ENCODE measurements around the gene KRTAP2-3.

DNA sequence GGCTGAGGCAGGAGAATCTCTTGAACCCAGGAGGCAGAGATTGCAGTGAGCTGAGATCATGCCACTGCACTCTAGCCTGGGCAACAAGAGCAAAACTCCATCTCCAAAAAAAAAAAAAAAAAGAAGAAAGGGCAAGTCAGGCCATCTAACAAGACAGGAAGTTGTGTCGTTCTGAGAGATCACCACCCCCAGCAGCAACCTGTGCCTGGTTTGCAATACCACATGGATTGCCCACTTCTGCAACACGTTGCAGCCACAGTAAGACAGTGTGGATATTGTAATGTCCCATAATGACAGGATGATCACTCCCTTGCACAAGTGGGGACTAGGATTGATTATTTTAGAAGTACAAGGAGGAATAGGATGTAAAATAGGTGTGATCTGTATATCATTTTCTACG lies 9.1 kb upstream of the KRTAP2-3 start:
- TF ChIP-seq, protein P1, sequence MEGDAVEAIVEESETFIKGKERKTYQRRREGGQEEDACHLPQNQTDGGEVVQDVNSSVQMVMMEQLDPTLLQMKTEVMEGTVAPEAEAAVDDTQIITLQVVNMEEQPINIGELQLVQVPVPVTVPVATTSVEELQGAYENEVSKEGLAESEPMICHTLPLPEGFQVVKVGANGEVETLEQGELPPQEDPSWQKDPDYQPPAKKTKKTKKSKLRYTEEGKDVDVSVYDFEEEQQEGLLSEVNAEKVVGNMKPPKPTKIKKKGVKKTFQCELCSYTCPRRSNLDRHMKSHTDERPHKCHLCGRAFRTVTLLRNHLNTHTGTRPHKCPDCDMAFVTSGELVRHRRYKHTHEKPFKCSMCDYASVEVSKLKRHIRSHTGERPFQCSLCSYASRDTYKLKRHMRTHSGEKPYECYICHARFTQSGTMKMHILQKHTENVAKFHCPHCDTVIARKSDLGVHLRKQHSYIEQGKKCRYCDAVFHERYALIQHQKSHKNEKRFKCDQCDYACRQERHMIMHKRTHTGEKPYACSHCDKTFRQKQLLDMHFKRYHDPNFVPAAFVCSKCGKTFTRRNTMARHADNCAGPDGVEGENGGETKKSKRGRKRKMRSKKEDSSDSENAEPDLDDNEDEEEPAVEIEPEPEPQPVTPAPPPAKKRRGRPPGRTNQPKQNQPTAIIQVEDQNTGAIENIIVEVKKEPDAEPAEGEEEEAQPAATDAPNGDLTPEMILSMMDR (IDR thresholded peaks at IDR 0.05), result no peak
- no peak for TF ChIP-seq POLR2A (IDR thresholded peaks at IDR 0.05)
- no peak for TF ChIP-seq EP300 (IDR thresholded peaks at IDR 0.05)
- TF ChIP-seq POLR2AphosphoS5 (IDR thresholded peaks at IDR 0.05), result no peak
